IMR-90 (cell line): ENCODE measurements around the gene TAX1BP1. TPM values are rescaled to one million over a fixed set of nuclear protein-coding genes. Genes with fewer than 3 reads are reported as not detected.

Experiments used
- ATAC-seq: fragments of 200-7000 bp; cut with Tn5 transposase; 2 replicates; pipeline ENCODE4 v1.9.1; 2020; ENCODE audit warnings: low read depth, mild to moderate bottlenecking, moderate library complexity
- BruUV-seq: library from RNA; stranded (reverse); fragments of 400-500 nt; replicated peaks from 2 replicates; lab custom pipeline; 2021; lab: Mats Ljungman, UMichigan
- CTCF ChIA-PET: fragments of 300-600 bp; formaldehyde crosslinking; extraction: SDS; loops from one replicate; lab custom pipeline; 2021; ENCODE audit warnings: antibody characterized with exemption; lab: Yijun Ruan, JAX
- POLR2A ChIA-PET: fragments of 300-600 bp; sonication (Branson Sonifier 250); formaldehyde crosslinking; loops from one replicate; lab custom pipeline; 2022; ENCODE audit warnings: antibody characterized with exemption; ENCODE audit not compliant: unreplicated experiment; lab: Charles Lee
- DNase-seq: peaks from one replicate; pipeline ENCODE4 v3.0.0; 2013
- H2AFZ ChIP-seq: replicated peaks from 2 replicates; pipeline ENCODE3; 2013; ENCODE audit warnings: low read length, mild to moderate bottlenecking; ENCODE audit not compliant: poor library complexity
- H2AK5ac ChIP-seq: 2 replicates; pipeline ENCODE4 v1.6.1; 2013; ENCODE audit warnings: low read depth, low read length, inconsistent platforms
- H2AK9ac ChIP-seq: replicated peaks from 2 replicates; pipeline ENCODE3; 2013; ENCODE audit warnings: mild to moderate bottlenecking, low read depth, low read length, moderate library complexity; ENCODE audit not compliant: poor library complexity
- H2BK120ac ChIP-seq: 2 replicates; pipeline ENCODE4 v1.6.1; 2013; ENCODE audit warnings: low read depth, low read length, inconsistent platforms
- H2BK15ac ChIP-seq: 3 replicates; pipeline ENCODE4 v1.6.1; 2013; ENCODE audit warnings: low read depth, low read length, inconsistent platforms
- H2BK20ac ChIP-seq: 2 replicates; pipeline ENCODE4 v1.6.1; 2013; ENCODE audit warnings: low read depth, mild to moderate bottlenecking, inconsistent platforms, low read length, moderate library complexity
- H2BK5ac ChIP-seq: 2 replicates; pipeline ENCODE4 v1.6.1; 2013; ENCODE audit warnings: mild to moderate bottlenecking, low read depth, low read length, inconsistent platforms; ENCODE audit not compliant: poor library complexity, severe bottlenecking
- H3K14ac ChIP-seq: replicated peaks from 2 replicates; pipeline ENCODE4 v1.6.1; 2013; ENCODE audit warnings: low read depth, low read length, inconsistent platforms
- H3K18ac ChIP-seq: 2 replicates; pipeline ENCODE4 v1.6.1; 2013; ENCODE audit warnings: low read depth, low read length, control low read depth
- H3K23ac ChIP-seq: 2 replicates; pipeline ENCODE4 v1.6.1; 2013; ENCODE audit warnings: low read depth, low read length, inconsistent platforms
- H3K27ac ChIP-seq: 2 replicates; pipeline ENCODE4 v1.5.1; 2013; ENCODE audit warnings: mild to moderate bottlenecking, control low read depth, low read length; ENCODE audit not compliant: insufficient read depth
- H3K27me3 ChIP-seq: 2 replicates; pipeline ENCODE4 v1.6.1; 2013; ENCODE audit warnings: low read length; ENCODE audit not compliant: control insufficient read depth, insufficient read depth
- H3K36me3 ChIP-seq: 2 replicates; pipeline ENCODE4 v1.6.1; 2013; ENCODE audit warnings: low read length, mixed read lengths; ENCODE audit not compliant: control insufficient read depth, insufficient read depth
- H3K4ac ChIP-seq: 2 replicates; pipeline ENCODE4 v1.6.1; 2013; ENCODE audit warnings: low read depth, low read length, inconsistent platforms
- H3K4me1 ChIP-seq: 2 replicates; pipeline ENCODE4 v1.6.1; 2013; ENCODE audit warnings: low read length, mixed read lengths; ENCODE audit not compliant: control insufficient read depth, insufficient read depth
- H3K4me2 ChIP-seq: 2 replicates; pipeline ENCODE4 v1.6.1; 2013; ENCODE audit warnings: low read depth, mild to moderate bottlenecking, control low read depth, low read length, moderate library complexity
- H3K4me3 ChIP-seq: 2 replicates; pipeline ENCODE4 v1.5.1; 2013; ENCODE audit warnings: low read depth, mild to moderate bottlenecking, control low read depth, low read length, moderate library complexity; ENCODE audit not compliant: insufficient read depth
- H3K56ac ChIP-seq: 2 replicates; pipeline ENCODE4 v1.6.1; 2013; ENCODE audit warnings: low read length, inconsistent platforms; ENCODE audit not compliant: insufficient read depth; ENCODE audit errors: extremely low read depth
- H3K79me1 ChIP-seq, 2 experiments: 2 replicates each; pipeline ENCODE4 v1.6.1; 2013; ENCODE audit warnings: low read length in 2 of 2, inconsistent platforms in 1 of 2, low read depth in 1 of 2
- H3K9ac ChIP-seq: 2 replicates; pipeline ENCODE4 v1.6.1; 2013; ENCODE audit warnings: low read depth, low read length, control low read depth
- H3K9me1 ChIP-seq: 2 replicates; pipeline ENCODE4 v1.6.1; 2013; ENCODE audit warnings: low read length, inconsistent platforms; ENCODE audit not compliant: insufficient read depth
- H3K9me3 ChIP-seq: 2 replicates; pipeline ENCODE4 v1.6.1; 2013; ENCODE audit warnings: low read length; ENCODE audit not compliant: control insufficient read depth, insufficient read depth
- H4K20me1 ChIP-seq: 2 replicates; pipeline ENCODE4 v1.6.1; 2013; ENCODE audit warnings: low read length, inconsistent platforms; ENCODE audit not compliant: insufficient read depth
- H4K5ac ChIP-seq: 2 replicates; pipeline ENCODE4 v1.6.1; 2013; ENCODE audit warnings: mild to moderate bottlenecking, low read depth, low read length, control low read depth
- H4K8ac ChIP-seq, 2 experiments: 2 replicates each; pipeline ENCODE4 v1.6.1; 2013; ENCODE audit warnings: low read depth in 2 of 2, low read length in 2 of 2, control low read depth in 1 of 2, inconsistent platforms in 1 of 2
- H4K91ac ChIP-seq: 2 replicates; pipeline ENCODE4 v1.6.1; 2013; ENCODE audit warnings: low read depth, low read length, inconsistent platforms; ENCODE audit not compliant: insufficient read depth
- BHLHE40 ChIP-seq: fragments of 150-350 bp; IDR thresholded peaks from 2 replicates; pipeline ENCODE4 v1.6.1; 2016; ENCODE audit warnings: mild to moderate bottlenecking, low read depth, low read length
- CEBPB ChIP-seq: IDR thresholded peaks from 2 replicates; pipeline ENCODE4 v1.6.1; 2012; ENCODE audit warnings: low read depth, low read length, improper control_type of control experiment
- CHD1 ChIP-seq: IDR thresholded peaks from 2 replicates; pipeline ENCODE4 v1.6.1; 2012; ENCODE audit warnings: low read depth, low read length, improper control_type of control experiment
- FOS ChIP-seq: fragments of 150-350 bp; IDR thresholded peaks from 2 replicates; pipeline ENCODE4 v1.6.1; 2016; ENCODE audit warnings: low read depth, low read length
- MAFK ChIP-seq: IDR thresholded peaks from 2 replicates; pipeline ENCODE4 v1.6.1; 2012; ENCODE audit warnings: low read depth, low read length, improper control_type of control experiment
- MAZ ChIP-seq: IDR thresholded peaks from 2 replicates; pipeline ENCODE4 v1.6.1; 2012; ENCODE audit warnings: low read depth, mild to moderate bottlenecking, low read length, improper control_type of control experiment, moderate library complexity, borderline replicate concordance
- MXI1 ChIP-seq: IDR thresholded peaks from 2 replicates; pipeline ENCODE4 v1.6.1; 2012; ENCODE audit warnings: low read depth, mild to moderate bottlenecking, low read length, moderate library complexity, borderline replicate concordance
- NFE2L2 ChIP-seq: fragments of 150-350 bp; IDR thresholded peaks from 2 replicates; pipeline ENCODE4 v1.6.1; 2016; ENCODE audit warnings: low read depth, mild to moderate bottlenecking, low read length
- POLR2A ChIP-seq: IDR thresholded peaks from 2 replicates; pipeline ENCODE4 v1.6.1; 2012; ENCODE audit warnings: mild to moderate bottlenecking, low read depth, low read length
- RAD21 ChIP-seq: IDR thresholded peaks from 2 replicates; pipeline ENCODE4 v1.6.1; 2012; ENCODE audit warnings: low read length, improper control_type of control experiment
- RCOR1 ChIP-seq: IDR thresholded peaks from 2 replicates; pipeline ENCODE4 v1.6.1; 2012; ENCODE audit warnings: mild to moderate bottlenecking, low read length, improper control_type of control experiment; ENCODE audit not compliant: insufficient replicate concordance
- RFX5 ChIP-seq: IDR thresholded peaks from 2 replicates; pipeline ENCODE4 v1.8.0; 2012; ENCODE audit warnings: low read depth, mild to moderate bottlenecking, low read length, moderate library complexity
- SMC3 ChIP-seq: fragments of 150-350 bp; IDR thresholded peaks from 2 replicates; pipeline ENCODE4 v1.6.1; 2016; ENCODE audit warnings: low read depth, mild to moderate bottlenecking, antibody characterized with exemption, low read length, moderate library complexity
- WGBS, 2 experiments: methylation state at CpG; one replicate each; pipeline versions ENCODE4 v1.1.5 to v1.1.7; 2013; ENCODE audit warnings: missing lambda C conversion rate in 2 of 2; ENCODE audit not compliant: insufficient read length in 1 of 2; ENCODE audit errors: extremely low coverage in 2 of 2; 5-methylcytosine and 5-hydroxymethylcytosine counted together
- dilution Hi-C: fragments of 300-500 bp; cut with HindIII; formaldehyde crosslinking; loops from one replicate; pipeline ENCODE4 v1.14.3; 2018; ENCODE audit warnings: low sequenced_read_pairs; ENCODE audit not compliant: unreplicated experiment
- in situ Hi-C: fragments of 300-500 bp; cut with MboI; formaldehyde crosslinking; loops from 3 replicates; pipeline ENCODE4 v1.14.3; 2019; ENCODE audit warnings: low sequenced_read_pairs, inconsistent platforms, mixed read lengths
- intact Hi-C: fragments of 100-400 bp; cut with micrococcal nuclease; formaldehyde crosslinking; loops from 2 replicates; pipeline ENCODE4 v1.10.0; 2022
- polyA plus RNA-seq, 3 experiments: library from polyadenylated mRNA; depleted of rRNA; stranded (reverse); fragments of >200 nt; gene quantifications; 2 replicates each; pipeline ENCODE4 v1.2.3, GENCODE V29; 2012; ENCODE audit warnings: low replicate concordance in 1 of 3
- total RNA-seq: library from RNA; depleted of rRNA; stranded (reverse); fragments of >200 nt; gene quantifications from 2 replicates; pipeline ENCODE4 v1.2.3, GENCODE V29; 2012
- TF ChIP-seq, protein P1 (sequence below): fragments of 150-350 bp; IDR thresholded peaks from 2 replicates; pipeline ENCODE4 v1.6.1; 2017; ENCODE audit warnings: mild to moderate bottlenecking, antibody characterized with exemption, low read length, low read depth
- TF ChIP-seq, protein P2 (sequence below): fragments of 150-350 bp; IDR thresholded peaks from 2 replicates; pipeline ENCODE4 v1.6.1; 2016; ENCODE audit warnings: low read depth, mild to moderate bottlenecking, low read length, moderate library complexity, borderline replicate concordance
- TF ChIP-seq, protein P3 (sequence below): conservative IDR thresholded peaks from 2 replicates; pipeline ENCODE4 v1.5.1; 2012; ENCODE audit warnings: mild to moderate bottlenecking, low read depth, low read length, improper control_type of control experiment

TAX1BP1 gene
- total and polyA plus RNA-seq, 2 of the 4 experiments (the other 2 are of a cell fraction), result 49.0 to 52.7 TPM

DNA sequence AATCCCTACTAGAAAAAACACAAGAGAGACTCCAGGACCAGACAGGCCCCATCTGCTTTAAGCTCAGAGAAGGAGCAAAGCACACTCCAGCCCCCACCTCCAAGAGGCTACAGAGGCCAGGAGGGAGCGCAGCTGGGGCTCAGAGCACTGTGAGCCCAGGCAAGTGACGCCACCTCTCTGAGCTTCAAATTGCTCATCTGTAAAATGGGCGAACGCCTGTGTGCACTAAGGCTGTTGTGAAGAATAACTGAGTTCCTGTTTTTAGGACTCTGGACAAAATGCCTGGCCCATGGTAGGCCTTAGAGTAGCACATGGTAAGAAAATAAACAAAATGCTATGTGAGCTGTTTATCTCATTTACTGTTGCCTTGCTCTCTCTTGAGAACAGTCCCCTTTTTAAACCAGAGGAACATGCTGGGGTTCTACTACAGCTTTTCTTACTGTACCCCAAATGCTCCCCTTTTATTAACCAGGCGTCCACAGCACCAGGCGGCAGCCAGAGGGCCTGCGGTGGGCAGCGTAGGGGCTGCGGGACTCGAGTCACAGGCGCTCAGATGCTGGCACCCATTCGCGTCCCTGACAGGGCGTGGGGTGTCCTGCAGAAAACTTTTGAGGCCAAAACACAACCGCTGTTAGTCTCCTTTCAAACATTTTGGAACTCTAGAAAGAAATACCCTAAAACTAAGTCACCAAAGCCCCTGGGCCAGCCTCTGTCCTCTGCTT is 103.8 kb downstream of the TAX1BP1 start:
- Histone ChIP-seq H4K20me1 (no peaks in the 10 kb centered on the region), H2BK120ac (no peak overlapping the region), H3K4me1 (no peaks in the 10 kb centered on the region), H2BK5ac (no peak overlapping the region), H3K18ac (no peak overlapping the region), H3K36me3 (peaks cover 11% of the 10 kb centered on the region; the same call in 1 of the 2 replicates), H4K8ac (no peak overlapping the region), H3K9me3 (no peaks in the 10 kb centered on the region), H3K14ac (no peak overlapping the region), H3K9ac (no peak overlapping the region), H3K4ac (no peak overlapping the region), H2AFZ (no peak overlapping the region), H3K9me1 (peaks cover 4% of the 10 kb centered on the region), H3K27ac (no peak overlapping the region), H4K91ac (no peak overlapping the region), H2AK5ac (no peak overlapping the region), H2BK20ac (no peak overlapping the region), H3K23ac (no peak overlapping the region), H3K79me1 (no peaks in the 10 kb centered on the region; a peak in 1 of 4 replicates), H3K56ac (no peak overlapping the region), H3K4me3 (no peak overlapping the region), H2AK9ac (no peak overlapping the region), H3K4me2 (no peak overlapping the region), H3K27me3 (no peaks in the 10 kb centered on the region), H2BK15ac (no peak overlapping the region), H4K5ac (no peak overlapping the region)
- in situ Hi-C loops (no loop called here), dilution Hi-C loops (no loop called here), intact Hi-C loops (no loop called here)
- CTCF ChIA-PET, result no interaction called here
- POLR2A ChIA-PET, result no interaction called here
- ATAC-seq (no peak), DNase-seq (no peak)
- TF ChIP-seq, protein P1, sequence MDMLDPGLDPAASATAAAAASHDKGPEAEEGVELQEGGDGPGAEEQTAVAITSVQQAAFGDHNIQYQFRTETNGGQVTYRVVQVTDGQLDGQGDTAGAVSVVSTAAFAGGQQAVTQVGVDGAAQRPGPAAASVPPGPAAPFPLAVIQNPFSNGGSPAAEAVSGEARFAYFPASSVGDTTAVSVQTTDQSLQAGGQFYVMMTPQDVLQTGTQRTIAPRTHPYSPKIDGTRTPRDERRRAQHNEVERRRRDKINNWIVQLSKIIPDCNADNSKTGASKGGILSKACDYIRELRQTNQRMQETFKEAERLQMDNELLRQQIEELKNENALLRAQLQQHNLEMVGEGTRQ, result no peak
- TF ChIP-seq RCOR1 (no peak), NFE2L2 (no peak), FOS (no peak), CHD1 (no peak), RFX5 (no peak), BHLHE40 (no peak), MAZ (no peak), POLR2A (no peak), SMC3 (no peak), MXI1 (no peak), CEBPB (no peak), MAFK (no peak), RAD21 (no peak)
- TF ChIP-seq, protein P2, sequence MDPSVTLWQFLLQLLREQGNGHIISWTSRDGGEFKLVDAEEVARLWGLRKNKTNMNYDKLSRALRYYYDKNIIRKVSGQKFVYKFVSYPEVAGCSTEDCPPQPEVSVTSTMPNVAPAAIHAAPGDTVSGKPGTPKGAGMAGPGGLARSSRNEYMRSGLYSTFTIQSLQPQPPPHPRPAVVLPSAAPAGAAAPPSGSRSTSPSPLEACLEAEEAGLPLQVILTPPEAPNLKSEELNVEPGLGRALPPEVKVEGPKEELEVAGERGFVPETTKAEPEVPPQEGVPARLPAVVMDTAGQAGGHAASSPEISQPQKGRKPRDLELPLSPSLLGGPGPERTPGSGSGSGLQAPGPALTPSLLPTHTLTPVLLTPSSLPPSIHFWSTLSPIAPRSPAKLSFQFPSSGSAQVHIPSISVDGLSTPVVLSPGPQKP, result no peak
- TF ChIP-seq, protein P3, sequence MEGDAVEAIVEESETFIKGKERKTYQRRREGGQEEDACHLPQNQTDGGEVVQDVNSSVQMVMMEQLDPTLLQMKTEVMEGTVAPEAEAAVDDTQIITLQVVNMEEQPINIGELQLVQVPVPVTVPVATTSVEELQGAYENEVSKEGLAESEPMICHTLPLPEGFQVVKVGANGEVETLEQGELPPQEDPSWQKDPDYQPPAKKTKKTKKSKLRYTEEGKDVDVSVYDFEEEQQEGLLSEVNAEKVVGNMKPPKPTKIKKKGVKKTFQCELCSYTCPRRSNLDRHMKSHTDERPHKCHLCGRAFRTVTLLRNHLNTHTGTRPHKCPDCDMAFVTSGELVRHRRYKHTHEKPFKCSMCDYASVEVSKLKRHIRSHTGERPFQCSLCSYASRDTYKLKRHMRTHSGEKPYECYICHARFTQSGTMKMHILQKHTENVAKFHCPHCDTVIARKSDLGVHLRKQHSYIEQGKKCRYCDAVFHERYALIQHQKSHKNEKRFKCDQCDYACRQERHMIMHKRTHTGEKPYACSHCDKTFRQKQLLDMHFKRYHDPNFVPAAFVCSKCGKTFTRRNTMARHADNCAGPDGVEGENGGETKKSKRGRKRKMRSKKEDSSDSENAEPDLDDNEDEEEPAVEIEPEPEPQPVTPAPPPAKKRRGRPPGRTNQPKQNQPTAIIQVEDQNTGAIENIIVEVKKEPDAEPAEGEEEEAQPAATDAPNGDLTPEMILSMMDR, result no peak
- no TSS peak for BruUV-seq
- 97% methylated on average over 11 of the region's 15 CpGs; no CpG with 5 or more reads in 1 of the 2 experiments for WGBS, 2 experiments
